IPS-NIHi7 (cell line): ENCODE results near the gene ASXL1.
"Not testable (repeated sequence)": the region's sequence is repeated elsewhere in the genome, so short reads cannot be mapped to it uniquely, and the experiment has no call there.

ENCODE experiments used
- DNase-seq: peaks from one replicate; pipeline ENCODE4 v3.0.0; 2012; ENCODE audit warnings: mixed read lengths; ENCODE audit errors: extremely low spot score

Gene ASXL1

GRCh38 chr20:32465901-32466675, 108.0 kb downstream of the ASXL1 start:
- not testable (repeated sequence) for DNase-seq

GRCh38 chr20:32466739-32467505, 108.8 kb downstream of the ASXL1 start:
- DNase-seq, result no peak

GRCh38 chr20:32467506-32468312, 109.6 kb downstream of the ASXL1 start:
- no peak for DNase-seq

GRCh38 chr20:32468313-32468640, 110.1 kb downstream of the ASXL1 start:
- DNase-seq, result no peak

GRCh38 chr20:32468860-32469259, 110.7 kb downstream of the ASXL1 start:
- no peak for DNase-seq

GRCh38 chr20:32470025-32470861, 112.1 kb downstream of the ASXL1 start:
- peak; percentile 79 for DNase-seq

GRCh38 chr20:32470940-32471339, 112.8 kb downstream of the ASXL1 start:
- no peak for DNase-seq

- DNase-seq, result no peak
These were observed 114.6 kb downstream of the ASXL1 start for GRCh38 chr20:32472581-32473207.

- DNase-seq, result no peak
These were observed 115.3 kb downstream of the ASXL1 start for GRCh38 chr20:32473231-32474008.

GRCh38 chr20:32474009-32474716, 116.0 kb downstream of the ASXL1 start:
- DNase-seq, result no peak

- DNase-seq, result no peak
These were observed 116.5 kb downstream of the ASXL1 start for GRCh38 chr20:32474717-32474966.

GRCh38 chr20:32474967-32475811, 117.1 kb downstream of the ASXL1 start:
- peak; percentile 67 for DNase-seq

GRCh38 chr20:32476684-32477593, 118.8 kb downstream of the ASXL1 start:
- DNase-seq, result no peak

GRCh38 chr20:32477594-32478512, 119.7 kb downstream of the ASXL1 start:
- no peak for DNase-seq

GRCh38 chr20:32478576-32478975, 120.4 kb downstream of the ASXL1 start:
- no peak for DNase-seq

GRCh38 chr20:32479012-32479411, 120.9 kb downstream of the ASXL1 start:
- DNase-seq, result no peak

GRCh38 chr20:32479697-32480171, 121.6 kb downstream of the ASXL1 start:
- DNase-seq, result no peak
